GM19193 (cell line): ENCODE results near the gene RALGPS2.

Experiments
- POLR2A ChIP-seq: IDR thresholded peaks from 4 replicates; pipeline ENCODE4 v1.6.1; 2011; ENCODE audit not compliant: insufficient read depth, insufficient read length; ENCODE audit errors: extremely low read depth

Gene RALGPS2

GRCh38 chr1:178743801-178744200 lies 18.8 kb downstream of the RALGPS2 start:
- no peak for TF ChIP-seq POLR2A

GRCh38 chr1:178745260-178745659 lies 20.2 kb downstream of the RALGPS2 start:
- no peak for TF ChIP-seq POLR2A

GRCh38 chr1:178746345-178746744 lies 21.3 kb downstream of the RALGPS2 start:
- no peak for TF ChIP-seq POLR2A

GRCh38 chr1:178749581-178750166 lies 24.6 kb downstream of the RALGPS2 start:
- TF ChIP-seq POLR2A, result no peak

GRCh38 chr1:178751046-178751445 lies 26.0 kb downstream of the RALGPS2 start:
- no peak for TF ChIP-seq POLR2A

GRCh38 chr1:178752891-178753290 lies 27.8 kb downstream of the RALGPS2 start:
- TF ChIP-seq POLR2A, result no peak

GRCh38 chr1:178768423-178768822 lies 43.4 kb downstream of the RALGPS2 start:
- TF ChIP-seq POLR2A, result no peak

- TF ChIP-seq POLR2A, result no peak
Observed at GRCh38 chr1:178772952-178773351, 47.9 kb downstream of the RALGPS2 start.

GRCh38 chr1:178774263-178774662 lies 49.2 kb downstream of the RALGPS2 start:
- TF ChIP-seq POLR2A, result no peak

GRCh38 chr1:178776553-178776952 lies 51.5 kb downstream of the RALGPS2 start:
- TF ChIP-seq POLR2A, result no peak

- TF ChIP-seq POLR2A, result no peak
Observed at GRCh38 chr1:178781533-178782330, 56.7 kb downstream of the RALGPS2 start.

GRCh38 chr1:178784131-178784536 lies 59.1 kb downstream of the RALGPS2 start:
- no peak for TF ChIP-seq POLR2A

- TF ChIP-seq POLR2A, result no peak
Observed at GRCh38 chr1:178792394-178792793, 67.3 kb downstream of the RALGPS2 start.

GRCh38 chr1:178796013-178796412 lies 71.0 kb downstream of the RALGPS2 start:
- TF ChIP-seq POLR2A, result no peak

GRCh38 chr1:178797590-178797989 lies 72.5 kb downstream of the RALGPS2 start:
- TF ChIP-seq POLR2A, result no peak

GRCh38 chr1:178798232-178798861 lies 73.3 kb downstream of the RALGPS2 start:
- no peak for TF ChIP-seq POLR2A
